ENCODE data around the gene COX7B2.

GRCh38 chr4:46956451-46956850, 47.4 kb upstream of the COX7B2 start:
- no peak for TF ChIP-seq MYC (IDR thresholded peaks at IDR 0.05; ENCODE audit: low read depth, low read length)
- TF ChIP-seq, protein P1, sequence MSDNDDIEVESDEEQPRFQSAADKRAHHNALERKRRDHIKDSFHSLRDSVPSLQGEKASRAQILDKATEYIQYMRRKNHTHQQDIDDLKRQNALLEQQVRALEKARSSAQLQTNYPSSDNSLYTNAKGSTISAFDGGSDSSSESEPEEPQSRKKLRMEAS (IDR thresholded peaks at IDR 0.05; ENCODE audit: low read depth, low read length), result no peak
